HG03521 (cell line): ENCODE data around the gene OLFM4.

Source experiments
- ATAC-seq: cut with Tn5 transposase; IDR thresholded peaks from one replicate; pipeline ENCODE4 v1.9.1; 2021; ENCODE audit warnings: mild to moderate bottlenecking, moderate library complexity; ENCODE audit not compliant: unreplicated experiment

OLFM4 gene

DNA sequence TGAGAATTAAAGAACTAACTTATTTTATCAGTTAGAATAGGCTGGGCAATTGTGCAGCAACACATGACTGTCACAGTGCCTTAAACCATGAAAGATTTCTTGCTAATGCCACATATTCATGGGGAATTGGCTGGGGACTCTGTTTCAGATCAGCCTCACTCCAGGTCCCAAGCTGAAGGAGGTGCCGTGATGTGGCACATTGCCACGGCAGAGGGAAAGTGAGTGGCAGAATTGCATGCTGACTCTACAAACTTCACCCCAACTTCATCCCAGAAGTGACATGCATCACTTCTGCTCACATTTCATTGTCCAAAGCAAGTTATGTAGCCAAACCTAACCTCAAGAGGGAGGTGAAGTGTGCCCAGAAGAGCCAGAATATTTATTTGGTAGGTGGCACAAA is 37.8 kb downstream of the OLFM4 start:
- no peak for ATAC-seq

DNA sequence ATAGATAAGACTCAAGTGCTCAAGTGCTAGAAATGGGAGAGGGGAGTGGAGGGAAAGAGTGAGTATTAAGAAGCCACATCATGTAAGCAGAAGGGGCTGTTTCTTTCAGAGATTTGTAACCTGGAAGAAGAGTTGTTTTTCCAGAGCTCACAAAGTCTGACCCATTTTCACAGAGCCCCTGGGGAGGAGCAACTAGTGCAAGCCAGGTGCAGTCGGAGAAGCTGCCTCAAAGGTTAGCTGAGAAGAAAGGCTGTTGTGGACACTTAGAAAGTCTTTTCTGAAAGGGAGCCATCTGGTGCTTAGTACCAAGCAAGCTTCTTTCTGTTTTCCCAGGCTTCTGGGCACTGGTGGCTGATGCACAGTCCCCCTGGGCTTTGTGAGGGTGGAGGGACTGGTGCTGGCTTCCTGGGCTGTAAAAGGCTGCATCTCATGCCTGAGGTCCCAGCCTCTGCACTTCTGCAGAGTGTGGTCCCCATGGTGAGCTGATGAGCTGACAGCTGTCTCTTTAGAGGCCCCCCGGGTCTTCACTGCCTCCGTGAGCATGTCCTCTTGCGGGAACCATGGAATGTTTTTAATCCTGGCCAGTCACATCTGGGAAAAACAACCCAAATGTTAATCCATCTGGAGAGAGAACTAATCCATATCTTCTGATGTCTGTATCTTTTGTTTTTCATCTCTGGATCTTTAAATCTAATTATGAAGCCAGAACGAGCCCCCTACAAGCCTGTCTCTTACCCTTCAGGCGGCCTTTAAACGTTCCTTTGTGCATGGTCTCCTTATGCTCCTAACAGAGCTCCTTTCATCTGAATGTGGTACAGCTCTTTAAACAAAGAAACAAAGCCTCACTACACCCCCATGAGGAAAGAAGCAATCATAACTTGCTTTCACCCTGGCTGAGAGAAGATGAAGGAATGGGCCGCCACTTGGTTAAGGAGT is 40.2 kb downstream of the OLFM4 start:
- ATAC-seq = no peak

DNA sequence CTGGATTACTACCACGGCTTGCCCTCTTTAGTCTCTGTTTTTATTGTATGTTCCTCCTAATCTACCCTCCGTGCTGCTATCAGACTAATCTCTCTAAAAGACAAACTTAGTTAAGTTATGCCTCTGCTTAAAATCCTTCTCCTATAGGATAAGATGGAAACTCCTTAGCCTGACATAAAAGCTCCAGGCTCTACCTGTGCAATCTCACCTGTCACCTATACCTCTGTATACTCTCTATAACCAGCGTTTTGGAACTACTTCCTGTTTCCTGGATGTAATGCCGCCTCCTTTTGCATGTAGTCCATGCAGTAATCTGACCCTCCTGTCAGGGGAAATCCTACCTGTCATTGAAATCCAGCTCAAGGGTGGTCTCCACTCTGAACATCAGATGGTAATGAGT is 41.2 kb downstream of the OLFM4 start:
- no peak for ATAC-seq

DNA sequence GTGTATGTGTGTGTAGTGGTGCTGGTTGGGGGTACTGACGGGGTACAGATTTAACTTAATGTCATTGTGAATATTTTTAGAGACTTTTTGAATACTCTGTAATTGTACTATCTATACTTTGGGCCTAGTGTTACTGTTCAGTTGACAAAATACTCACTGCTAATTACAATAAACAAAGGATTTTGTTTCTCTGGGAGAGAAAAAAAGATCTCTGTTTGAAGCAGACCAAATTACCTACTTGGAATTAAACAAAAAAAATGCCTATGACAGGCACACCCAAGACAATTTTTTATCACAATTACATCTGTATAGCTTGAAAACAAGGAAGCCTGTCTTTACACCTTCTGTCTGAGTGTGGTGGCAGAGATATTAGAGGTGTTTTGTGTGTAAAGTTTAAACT is 45.1 kb downstream of the OLFM4 start:
- no peak for ATAC-seq

DNA sequence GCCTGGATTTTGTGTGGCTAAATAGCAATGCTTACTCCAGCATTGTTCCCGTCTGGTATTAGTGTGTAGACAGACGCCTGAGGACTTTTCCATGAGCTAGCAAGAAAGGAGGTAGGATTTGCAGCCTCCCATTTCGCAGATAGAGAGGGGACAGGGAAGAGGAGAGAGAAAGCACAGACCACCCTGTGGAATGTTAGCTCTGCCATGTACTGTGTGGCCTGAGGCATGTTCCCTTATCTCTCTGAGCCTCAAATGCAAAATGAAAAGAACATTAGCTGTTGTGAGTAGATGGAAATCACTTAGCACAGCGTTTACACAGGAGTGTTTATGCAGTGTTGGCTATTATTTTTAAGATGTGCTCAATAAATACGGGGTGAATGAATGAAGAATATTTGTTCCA is 45.5 kb downstream of the OLFM4 start:
- ATAC-seq = no peak

DNA sequence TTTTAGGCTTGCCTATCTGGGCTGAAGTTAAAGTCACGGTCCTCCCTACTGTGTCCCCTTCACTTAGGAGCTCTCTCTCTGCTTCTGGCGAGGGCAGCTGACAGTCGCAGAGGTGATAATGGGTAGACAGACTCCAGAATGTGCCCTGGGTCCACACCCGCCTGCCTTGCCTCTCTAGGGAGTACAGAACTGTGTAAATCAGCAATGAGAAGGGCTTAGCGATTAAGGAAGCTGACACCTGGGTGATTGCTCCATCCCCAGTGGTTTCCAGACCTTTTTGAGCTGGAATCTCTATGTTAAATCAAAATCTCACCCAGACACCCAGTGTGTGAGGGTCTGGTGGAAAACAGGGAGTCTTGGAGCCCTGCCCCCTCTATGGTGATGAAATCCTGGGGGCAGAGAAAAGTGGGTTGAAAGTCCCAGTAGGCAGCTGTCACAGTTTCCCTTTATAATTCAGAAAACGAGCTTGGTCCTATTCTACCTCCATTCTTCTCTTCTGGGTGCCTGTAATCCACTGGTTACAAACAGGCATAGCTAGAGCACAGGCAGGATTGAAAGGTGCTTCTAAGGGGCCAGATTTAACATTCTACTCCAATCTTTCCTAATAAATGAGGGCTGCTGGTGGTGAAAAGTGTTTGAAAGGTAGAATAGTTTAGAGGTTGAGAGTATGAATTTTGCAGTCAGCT is 46.9 kb downstream of the OLFM4 start:
- ATAC-seq = no peak

DNA sequence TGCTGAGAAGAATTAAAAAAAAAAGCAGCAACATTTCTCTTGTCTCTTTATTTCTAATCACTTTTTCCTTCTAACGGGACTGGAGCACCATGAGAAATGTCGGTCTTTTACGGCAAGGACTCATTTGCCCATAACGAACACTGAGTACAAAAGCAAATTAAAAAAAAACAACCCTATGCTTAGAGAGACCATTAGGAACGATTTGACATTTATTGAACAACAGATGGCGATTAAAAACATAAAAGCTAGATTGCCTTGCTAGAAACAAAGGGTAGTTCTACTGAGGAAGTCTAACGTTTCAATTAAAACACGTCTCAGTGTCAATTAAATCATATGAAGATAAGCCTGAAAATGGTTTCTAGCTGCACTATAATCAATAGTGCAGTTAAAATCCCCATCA is 51.1 kb downstream of the OLFM4 start:
- ATAC-seq = no peak

DNA sequence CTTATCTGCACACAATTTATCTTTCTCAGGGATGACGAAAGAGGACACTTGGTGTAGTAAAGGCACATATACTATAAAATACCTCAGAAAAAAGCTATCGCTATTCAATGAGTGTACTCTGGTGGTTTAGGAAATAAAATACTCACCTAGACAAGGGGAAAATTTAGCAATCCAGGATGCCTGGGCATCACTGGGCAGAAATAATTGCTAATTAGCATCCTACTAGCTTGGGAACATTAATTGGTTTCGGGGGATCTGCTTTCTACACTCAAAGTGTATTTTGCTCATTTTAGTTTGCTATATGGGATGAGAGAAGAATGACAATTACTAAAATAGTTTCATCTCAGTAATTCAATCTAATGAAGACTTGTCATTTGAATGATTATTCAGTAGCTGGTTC is 60.3 kb downstream of the OLFM4 start:
- no peak for ATAC-seq

DNA sequence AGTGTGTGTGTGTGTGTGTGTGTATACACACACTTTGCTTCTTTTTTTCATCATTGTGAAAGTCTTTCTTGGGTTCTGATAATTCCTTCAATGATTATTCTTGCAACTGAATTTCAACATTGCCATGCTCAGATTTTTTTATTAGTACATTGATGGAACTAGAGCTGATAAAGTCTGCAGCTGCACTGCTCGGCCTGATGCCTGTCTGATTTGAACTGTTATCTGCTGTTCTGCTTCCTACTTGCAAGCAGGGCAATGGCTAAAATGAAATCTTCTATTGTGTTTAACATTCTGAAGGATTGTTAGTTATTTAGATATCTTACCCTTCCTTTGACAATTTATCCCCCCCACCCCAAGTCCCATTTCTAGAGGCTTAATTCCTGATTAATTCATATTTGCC is 61.3 kb downstream of the OLFM4 start:
- ATAC-seq = no peak

DNA sequence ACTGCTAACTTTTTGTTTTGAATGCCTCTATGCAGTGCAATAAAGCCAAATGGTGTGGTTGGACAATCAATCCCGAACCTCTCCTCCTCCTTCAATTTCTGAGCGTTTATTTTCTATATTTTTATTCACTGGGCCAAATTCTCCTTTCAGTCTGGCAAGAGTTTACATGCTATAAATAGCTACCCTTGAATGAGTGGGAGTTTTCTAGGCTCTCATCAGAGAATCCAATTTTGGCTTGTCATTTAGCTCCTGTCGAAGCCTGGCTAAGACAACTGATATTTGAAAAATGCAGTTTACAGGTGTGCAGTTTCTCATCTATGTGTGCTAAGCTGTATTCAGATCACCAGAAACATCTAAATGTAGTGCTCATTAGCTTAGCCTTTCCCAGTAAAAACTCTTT is 61.8 kb downstream of the OLFM4 start:
- ATAC-seq = no peak

DNA sequence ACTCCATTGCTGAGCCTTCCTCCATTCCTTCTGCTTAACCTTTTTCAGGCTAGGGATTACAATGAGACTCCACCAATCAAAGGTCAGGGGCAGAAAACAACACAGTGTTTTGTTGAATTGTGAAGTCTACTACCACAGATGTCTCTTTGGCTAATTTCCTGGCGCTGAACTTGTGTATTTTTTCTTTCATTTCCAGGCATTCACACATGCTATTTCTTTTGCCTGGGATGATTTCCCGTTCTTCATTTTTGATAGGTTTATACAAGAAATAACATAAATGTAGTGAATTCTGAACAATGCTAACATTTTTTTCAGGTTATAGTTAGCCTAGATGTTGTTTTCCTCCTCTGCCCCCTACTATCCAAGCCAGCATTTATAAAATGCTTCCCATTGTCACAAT is 64.3 kb downstream of the OLFM4 start:
- no peak for ATAC-seq

DNA sequence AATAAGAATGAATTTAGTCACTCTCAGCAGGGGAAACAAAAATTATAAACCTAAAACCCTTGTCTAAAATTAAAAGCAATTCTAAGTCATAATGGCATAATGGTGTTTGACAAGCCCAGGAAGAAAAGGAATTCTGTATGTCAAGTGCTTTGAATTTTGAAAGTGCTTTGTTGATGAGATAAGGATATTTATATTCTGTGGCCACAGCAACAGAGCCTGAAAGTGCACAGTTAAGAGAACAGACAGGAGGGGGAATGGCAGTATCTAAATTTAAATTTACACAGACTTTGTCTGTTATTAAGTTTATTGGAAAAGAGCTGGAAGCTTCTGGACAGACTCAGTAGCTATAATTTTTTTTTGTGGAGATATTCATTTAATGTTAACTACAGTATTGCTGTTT is 69.8 kb downstream of the OLFM4 start:
- no peak for ATAC-seq

DNA sequence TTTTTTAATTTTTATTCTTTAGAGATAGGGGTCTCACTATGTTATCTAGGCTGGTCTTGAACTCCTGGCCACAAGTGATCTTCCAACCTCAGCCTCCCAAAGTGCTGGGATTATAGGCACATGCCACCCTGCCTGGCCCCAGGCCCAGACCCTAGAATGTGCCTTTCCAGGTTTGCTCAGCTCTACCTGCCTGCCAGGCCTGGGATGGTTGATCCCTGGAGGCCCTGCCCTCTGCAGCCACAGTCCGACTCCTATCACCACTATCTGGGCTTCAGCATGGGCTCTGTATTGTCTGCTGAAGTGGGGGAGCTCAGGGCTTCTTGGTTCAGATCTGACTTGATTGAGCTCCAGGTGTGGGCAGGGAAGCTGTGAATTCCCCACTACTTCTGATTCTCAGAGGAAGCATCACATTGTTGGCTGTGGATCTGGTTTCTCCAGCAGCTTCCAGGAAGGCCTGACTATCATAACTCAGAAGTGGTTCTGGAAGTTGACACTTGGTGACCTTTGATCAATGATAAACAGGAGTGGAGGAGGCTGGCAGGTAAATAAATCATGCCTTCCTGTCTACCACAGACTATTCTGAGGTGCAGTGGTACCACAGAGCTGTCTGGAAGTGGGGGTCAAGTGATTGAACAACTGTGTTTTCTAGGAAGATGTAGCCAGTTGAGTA is 71.9 kb downstream of the OLFM4 start:
- ATAC-seq = no peak
